Endodermal cell (in vitro differentiated cells): ENCODE measurements around the gene TCEAL7. TPM values are rescaled to one million over a fixed set of nuclear protein-coding genes. Genes with fewer than 3 reads are reported as not detected.

Experiments
- DNase-seq: peaks from one replicate; pipeline ENCODE4 v3.0.0-alpha.2; 2017
- H3K27ac ChIP-seq: 2 replicates; pipeline ENCODE4 v1.5.1; 2013; ENCODE audit warnings: mild to moderate bottlenecking, low read depth, low read length, moderate library complexity
- H3K27me3 ChIP-seq: 2 replicates; pipeline ENCODE4 v1.6.1; 2013; ENCODE audit warnings: mild to moderate bottlenecking, low read length, moderate library complexity; ENCODE audit not compliant: insufficient read depth, control insufficient read depth, poor library complexity, severe bottlenecking
- H3K36me3 ChIP-seq: 2 replicates; pipeline ENCODE4 v1.7.0; 2013; ENCODE audit warnings: mild to moderate bottlenecking, low read length, moderate library complexity; ENCODE audit not compliant: control insufficient read depth, insufficient read depth
- H3K4me1 ChIP-seq: one replicate; pipeline ENCODE4 v1.7.0; 2013; ENCODE audit warnings: low read length; ENCODE audit not compliant: control insufficient read depth, insufficient read depth
- H3K4me3 ChIP-seq: 2 replicates; pipeline ENCODE4 v1.5.1; 2013; ENCODE audit warnings: mild to moderate bottlenecking, low read length, moderate library complexity
- H3K9ac ChIP-seq: 2 replicates; pipeline ENCODE4 v1.6.1; 2013; ENCODE audit warnings: mild to moderate bottlenecking, low read length, moderate library complexity; ENCODE audit not compliant: poor library complexity, severe bottlenecking; ENCODE audit errors: extremely low read depth
- H3K9me3 ChIP-seq: 2 replicates; pipeline ENCODE4 v1.6.1; 2013; ENCODE audit warnings: mild to moderate bottlenecking, low read length, moderate library complexity; ENCODE audit not compliant: control insufficient read depth
- H3K27ac Mint-ChIP-seq: 2 replicates; pipeline ENCODE4 v1.8.0; 2020; ENCODE audit warnings: mixed read lengths
- H3K27me3 Mint-ChIP-seq: 2 replicates; pipeline ENCODE4 v1.8.0; 2021; ENCODE audit warnings: mild to moderate bottlenecking, mixed read lengths; ENCODE audit not compliant: insufficient read depth
- H3K36me3 Mint-ChIP-seq: 2 replicates; pipeline ENCODE4 v1.8.0; 2020; ENCODE audit warnings: low read depth, mixed read lengths
- H3K4me1 Mint-ChIP-seq: 2 replicates; pipeline ENCODE4 v1.8.0; 2020; ENCODE audit warnings: mixed read lengths
- H3K4me3 Mint-ChIP-seq: 2 replicates; pipeline ENCODE4 v1.8.0; 2020; ENCODE audit warnings: mild to moderate bottlenecking, moderate library complexity, mixed read lengths
- H3K9me3 Mint-ChIP-seq: 2 replicates; pipeline ENCODE4 v1.8.0; 2020; ENCODE audit warnings: mild to moderate bottlenecking, mixed read lengths
- WGBS, 2 experiments: methylation state at CpG; one replicate each; pipeline versions ENCODE4 v1.1.5 to v1.1.7; 2013; ENCODE audit warnings: missing lambda C conversion rate in 2 of 2, mixed read lengths in 1 of 2; ENCODE audit not compliant: insufficient coverage in 1 of 2, insufficient read length in 1 of 2; 5-methylcytosine and 5-hydroxymethylcytosine counted together
- total RNA-seq, 2 donors: library from RNA; stranded (reverse); fragmentation: NEBNext Ultra II Directional in 1 of 2; extraction: Animal tissue kit (Norgen Biotek cat#: 25700) in 1 of 2; gene quantifications; 2 replicates in 1 of 2; 3 replicates in 1 of 2; pipeline ENCODE4 v1.2.1, GENCODE V29; 2021
- TF ChIP-seq, protein P1 (sequence below): fragments of 200-600 bp; sonication (generic); conservative IDR thresholded peaks from 2 replicates; pipeline ENCODE4 v1.5.0; 2021; ENCODE audit warnings: antibody characterized with exemption, mild to moderate bottlenecking

TCEAL7 gene
- total RNA-seq, 2 donors from 2014 or later: 5.3 to 6.7 TPM

GRCh38 chrX:103344606-103345005 is 14.6 kb downstream of the TCEAL7 start:
- peaks cover 8% of the 10 kb centered on the region for H3K9me3 Mint-ChIP-seq
- no peaks in the 10 kb centered on the region for H3K4me1 ChIP-seq
- no peak overlapping the region for H3K27ac ChIP-seq
- H3K36me3 ChIP-seq: no peaks in the 10 kb centered on the region
- H3K9me3 ChIP-seq: no peaks in the 10 kb centered on the region
- TF ChIP-seq, protein P1, sequence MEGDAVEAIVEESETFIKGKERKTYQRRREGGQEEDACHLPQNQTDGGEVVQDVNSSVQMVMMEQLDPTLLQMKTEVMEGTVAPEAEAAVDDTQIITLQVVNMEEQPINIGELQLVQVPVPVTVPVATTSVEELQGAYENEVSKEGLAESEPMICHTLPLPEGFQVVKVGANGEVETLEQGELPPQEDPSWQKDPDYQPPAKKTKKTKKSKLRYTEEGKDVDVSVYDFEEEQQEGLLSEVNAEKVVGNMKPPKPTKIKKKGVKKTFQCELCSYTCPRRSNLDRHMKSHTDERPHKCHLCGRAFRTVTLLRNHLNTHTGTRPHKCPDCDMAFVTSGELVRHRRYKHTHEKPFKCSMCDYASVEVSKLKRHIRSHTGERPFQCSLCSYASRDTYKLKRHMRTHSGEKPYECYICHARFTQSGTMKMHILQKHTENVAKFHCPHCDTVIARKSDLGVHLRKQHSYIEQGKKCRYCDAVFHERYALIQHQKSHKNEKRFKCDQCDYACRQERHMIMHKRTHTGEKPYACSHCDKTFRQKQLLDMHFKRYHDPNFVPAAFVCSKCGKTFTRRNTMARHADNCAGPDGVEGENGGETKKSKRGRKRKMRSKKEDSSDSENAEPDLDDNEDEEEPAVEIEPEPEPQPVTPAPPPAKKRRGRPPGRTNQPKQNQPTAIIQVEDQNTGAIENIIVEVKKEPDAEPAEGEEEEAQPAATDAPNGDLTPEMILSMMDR: no peak
- no peaks in the 10 kb centered on the region for H3K36me3 Mint-ChIP-seq
- H3K4me3 Mint-ChIP-seq: no peak overlapping the region
- peaks cover 17% of the 10 kb centered on the region for H3K27me3 Mint-ChIP-seq
- H3K4me1 Mint-ChIP-seq: peaks cover 15% of the 10 kb centered on the region
- H3K27ac Mint-ChIP-seq: no peak overlapping the region
- no peaks in the 10 kb centered on the region for H3K27me3 ChIP-seq
- no peak for DNase-seq
- H3K4me3 ChIP-seq: peak overlapping the region; percentile 18
- 100% methylated on average over 1 of the region's 2 CpGs; no CpG with 5 or more reads in 1 of the 2 experiments for WGBS, 2 experiments
- H3K9ac ChIP-seq: no peak overlapping the region

- Mint-ChIP-seq H3K4me1 (peaks cover 21% of the 10 kb centered on the region), H3K27ac (no peak overlapping the region), H3K36me3 (no peaks in the 10 kb centered on the region), H3K9me3 (peaks cover 10% of the 10 kb centered on the region), H3K27me3 (peaks cover 17% of the 10 kb centered on the region), H3K4me3 (peak overlapping the region; percentile 49)
- no peaks in the 10 kb centered on the region for H3K36me3 ChIP-seq
- no peaks in the 10 kb centered on the region for H3K27me3 ChIP-seq
- no peaks in the 10 kb centered on the region for H3K9me3 ChIP-seq
- no peaks in the 10 kb centered on the region for H3K4me1 ChIP-seq
- no peak overlapping the region for H3K27ac ChIP-seq
- H3K9ac ChIP-seq: no peak overlapping the region
- DNase-seq: peak; percentile 80
- H3K4me3 ChIP-seq: no peak overlapping the region
- WGBS, 2 experiments: 86% methylated on average over 8 to 29 of the region's 29 CpGs
- TF ChIP-seq, protein P1: peak; percentile 27
Observed at GRCh38 chrX:103347682-103348397, 17.8 kb downstream of the TCEAL7 start.

DNA sequence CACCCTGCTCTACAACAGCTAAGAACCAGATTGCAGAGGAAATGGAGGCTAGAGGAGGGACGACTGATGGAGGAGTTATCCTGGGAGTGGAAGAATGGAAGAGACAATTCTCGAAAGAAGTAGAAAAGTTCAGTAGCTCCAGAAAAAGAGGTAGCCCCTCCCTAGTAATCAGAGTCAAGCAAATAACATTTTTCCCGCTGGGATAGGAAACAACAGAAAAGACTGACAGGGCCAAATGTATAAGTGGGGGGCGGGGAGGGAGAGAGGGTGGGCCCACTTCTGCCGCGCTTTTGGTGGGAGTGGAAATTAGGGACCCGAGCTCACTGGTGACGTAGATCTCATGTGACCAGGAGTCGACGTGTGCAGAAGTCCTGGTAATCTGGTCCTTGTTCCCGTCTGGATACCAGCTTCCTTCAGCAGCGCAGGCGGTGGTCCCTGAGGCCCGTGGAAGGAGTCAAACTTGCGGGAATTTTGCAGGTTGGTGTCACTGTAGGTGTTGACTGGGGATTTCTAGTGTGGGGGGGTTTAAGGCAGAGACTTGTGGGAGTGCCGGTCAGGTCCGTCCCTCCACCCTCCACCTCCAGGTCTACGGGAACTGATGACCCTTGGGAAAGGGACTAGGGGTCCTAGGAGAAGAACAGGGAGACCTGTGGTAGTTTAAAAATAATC is 26.2 kb downstream of the TCEAL7 start, which contains the start of gene TCEAL9:
TCEAL9 (plus strand) TSS at position 377 of the 669 bp plus-strand sequence. CDS start 1,179 bp downstream, outside the sequence.
- Mint-ChIP-seq H3K9me3 (peaks cover 10% of the 10 kb centered on the region), H3K4me3 (peak within 1 kb of the TSS; percentile 97), H3K36me3 (peaks cover 8% of the 10 kb centered on the region), H3K4me1 (peaks cover 17% of the 10 kb centered on the region), H3K27ac (peak within 1 kb of the TSS; percentile 98), H3K27me3 (peaks cover 1% of the 10 kb centered on the region)
- WGBS, 2 experiments: 0 to 1% methylated on average over 2 to 15 of the region's 18 CpGs
- no peaks in the 10 kb centered on the region for H3K27me3 ChIP-seq
- peak within 1 kb of the TSS; percentile 80 for H3K27ac ChIP-seq
- peaks cover 9% of the 10 kb centered on the region for H3K36me3 ChIP-seq
- H3K9me3 ChIP-seq: no peaks in the 10 kb centered on the region
- H3K4me3 ChIP-seq: peak within 1 kb of the TSS; percentile 95
- TF ChIP-seq, protein P1: no peak
- H3K9ac ChIP-seq: peak within 1 kb of the TSS; percentile 93
- no peaks in the 10 kb centered on the region for H3K4me1 ChIP-seq
- DNase-seq: peak; percentile 85
